Transverse colon (tissue), 3 donors: Measurements from ENCODE around the gene C1orf21.

ENCODE experiments used
- POLR2A ChIP-seq: fragments of 450-650 bp; IDR thresholded peaks from one replicate; pipeline ENCODE4 v1.6.1; 2016; ENCODE audit warnings: antibody characterized with exemption, mild to moderate bottlenecking, moderate library complexity
- TF ChIP-seq, protein P1 (sequence below), 5 experiments: fragments of 200-600 bp in 3 of 5; fragments of 450-650 bp in 2 of 5; sonication (generic) in 3 of 5; IDR thresholded peaks; 1 replicate in 2 of 5; 2 replicates in 3 of 5; pipeline ENCODE4 v1.5.1; 2016 to 2017; ENCODE audit warnings: antibody characterized with exemption in 5 of 5, inconsistent platforms in 3 of 5, mild to moderate bottlenecking in 2 of 5, moderate library complexity in 1 of 5

DNA sequence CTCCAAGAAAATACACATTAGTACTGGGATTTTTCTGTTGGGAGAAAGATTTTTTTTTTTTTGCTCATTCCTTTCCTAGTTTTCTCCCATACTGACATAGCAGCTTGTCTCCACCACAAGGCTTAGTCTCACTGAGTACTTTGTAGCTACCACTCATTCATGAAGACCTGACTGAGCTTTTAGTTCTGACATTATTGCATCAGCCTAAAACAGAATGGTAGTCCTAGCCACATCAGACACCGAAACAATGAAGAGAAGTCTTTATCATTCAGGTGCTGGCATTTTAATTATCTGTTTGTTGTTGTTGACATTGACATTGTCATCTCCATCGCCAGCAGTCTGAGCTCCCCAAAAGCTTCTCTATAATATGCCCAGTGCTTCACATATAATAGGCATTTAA, 21.1 kb upstream of the C1orf21 start:
- TF ChIP-seq, protein P1, sequence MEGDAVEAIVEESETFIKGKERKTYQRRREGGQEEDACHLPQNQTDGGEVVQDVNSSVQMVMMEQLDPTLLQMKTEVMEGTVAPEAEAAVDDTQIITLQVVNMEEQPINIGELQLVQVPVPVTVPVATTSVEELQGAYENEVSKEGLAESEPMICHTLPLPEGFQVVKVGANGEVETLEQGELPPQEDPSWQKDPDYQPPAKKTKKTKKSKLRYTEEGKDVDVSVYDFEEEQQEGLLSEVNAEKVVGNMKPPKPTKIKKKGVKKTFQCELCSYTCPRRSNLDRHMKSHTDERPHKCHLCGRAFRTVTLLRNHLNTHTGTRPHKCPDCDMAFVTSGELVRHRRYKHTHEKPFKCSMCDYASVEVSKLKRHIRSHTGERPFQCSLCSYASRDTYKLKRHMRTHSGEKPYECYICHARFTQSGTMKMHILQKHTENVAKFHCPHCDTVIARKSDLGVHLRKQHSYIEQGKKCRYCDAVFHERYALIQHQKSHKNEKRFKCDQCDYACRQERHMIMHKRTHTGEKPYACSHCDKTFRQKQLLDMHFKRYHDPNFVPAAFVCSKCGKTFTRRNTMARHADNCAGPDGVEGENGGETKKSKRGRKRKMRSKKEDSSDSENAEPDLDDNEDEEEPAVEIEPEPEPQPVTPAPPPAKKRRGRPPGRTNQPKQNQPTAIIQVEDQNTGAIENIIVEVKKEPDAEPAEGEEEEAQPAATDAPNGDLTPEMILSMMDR (IDR thresholded peaks at IDR 0.05), result no peak
- no peak for TF ChIP-seq POLR2A
